ENCODE data around the gene RAP1A.

DNA sequence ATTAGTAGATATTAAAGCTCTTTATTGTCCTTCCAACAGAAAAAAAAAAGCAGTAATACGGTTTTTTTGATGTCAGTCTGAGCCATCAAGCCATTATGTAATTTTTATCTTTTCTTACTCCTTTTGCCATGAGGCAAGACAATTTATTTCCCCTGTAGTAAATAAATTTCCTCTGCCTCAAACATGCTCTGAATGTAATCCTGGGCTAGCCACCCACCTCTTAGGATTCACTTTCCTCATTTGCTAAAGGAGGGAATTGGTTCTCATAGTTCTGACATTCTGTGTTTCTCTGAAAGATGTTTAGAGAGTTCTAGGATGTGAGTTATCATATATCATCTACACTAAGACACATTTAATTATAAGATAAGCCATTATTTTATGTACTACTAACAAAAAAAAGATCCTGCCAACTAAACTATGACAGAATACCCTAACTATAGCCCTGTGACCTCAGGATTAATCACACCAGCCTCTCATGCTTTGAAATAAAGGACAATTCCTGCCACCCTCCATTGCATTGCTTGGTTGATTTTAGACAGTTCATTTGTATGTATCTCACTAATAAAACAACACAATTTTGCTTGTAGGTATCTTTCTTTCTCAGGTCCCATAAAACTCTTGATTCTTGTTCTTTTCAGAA is 34.0 kb upstream of the RAP1A start:
- TF ChIP-seq, protein P1, sequence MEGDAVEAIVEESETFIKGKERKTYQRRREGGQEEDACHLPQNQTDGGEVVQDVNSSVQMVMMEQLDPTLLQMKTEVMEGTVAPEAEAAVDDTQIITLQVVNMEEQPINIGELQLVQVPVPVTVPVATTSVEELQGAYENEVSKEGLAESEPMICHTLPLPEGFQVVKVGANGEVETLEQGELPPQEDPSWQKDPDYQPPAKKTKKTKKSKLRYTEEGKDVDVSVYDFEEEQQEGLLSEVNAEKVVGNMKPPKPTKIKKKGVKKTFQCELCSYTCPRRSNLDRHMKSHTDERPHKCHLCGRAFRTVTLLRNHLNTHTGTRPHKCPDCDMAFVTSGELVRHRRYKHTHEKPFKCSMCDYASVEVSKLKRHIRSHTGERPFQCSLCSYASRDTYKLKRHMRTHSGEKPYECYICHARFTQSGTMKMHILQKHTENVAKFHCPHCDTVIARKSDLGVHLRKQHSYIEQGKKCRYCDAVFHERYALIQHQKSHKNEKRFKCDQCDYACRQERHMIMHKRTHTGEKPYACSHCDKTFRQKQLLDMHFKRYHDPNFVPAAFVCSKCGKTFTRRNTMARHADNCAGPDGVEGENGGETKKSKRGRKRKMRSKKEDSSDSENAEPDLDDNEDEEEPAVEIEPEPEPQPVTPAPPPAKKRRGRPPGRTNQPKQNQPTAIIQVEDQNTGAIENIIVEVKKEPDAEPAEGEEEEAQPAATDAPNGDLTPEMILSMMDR (conservative IDR thresholded peaks at IDR 0.05; ENCODE audit: low read length), result no peak
- no peak for TF ChIP-seq EZH2phosphoT487 (IDR thresholded peaks at IDR 0.05; ENCODE audit: borderline replicate concordance)
